Prostate gland (tissue), 2 donors: ENCODE measurements around the gene ELMO1. TPM values are rescaled to one million over a fixed set of nuclear protein-coding genes. Genes with fewer than 3 reads are reported as not detected.

ENCODE experiments used
- DNase-seq: peaks from one replicate; pipeline ENCODE4 v3.0.0-alpha.2; 2019; ENCODE audit warnings: low spot score
- H3K27ac ChIP-seq, 2 donors: fragments of 200-600 bp; sonication (generic); 2 replicates each; pipeline ENCODE4 v1.5.1; 2017 to 2019
- H3K27me3 ChIP-seq: fragments of 200-600 bp; sonication (generic); replicated peaks from 2 replicates; pipeline ENCODE4 v1.5.1; 2019; ENCODE audit not compliant: insufficient read depth
- H3K36me3 ChIP-seq, 2 donors: fragments of 200-600 bp; sonication (generic); 1 replicate in 1 of 2; 2 replicates in 1 of 2; pipeline versions ENCODE4 v1.5.1 to v1.8.1; 2017 to 2019
- H3K4me1 ChIP-seq: fragments of 200-600 bp; sonication (generic); replicated peaks from 2 replicates; pipeline ENCODE4 v1.5.1; 2019
- H3K4me3 ChIP-seq, 2 donors: fragments of 200-600 bp; sonication (generic); 2 replicates each; pipeline ENCODE4 v1.5.1; 2017 to 2019
- H3K9me3 ChIP-seq: fragments of 200-600 bp; sonication (generic); 2 replicates; pipeline ENCODE4 v1.5.1; 2017
- CTCF ChIP-seq, 4 experiments: fragments of 200-600 bp in 2 of 4; fragments of 450-650 bp in 2 of 4; sonication (generic) in 2 of 4; IDR thresholded peaks; 1 replicate in 3 of 4; 2 replicates in 1 of 4; pipeline ENCODE4 v1.5.1; 2016 to 2019; ENCODE audit warnings: antibody characterized with exemption in 4 of 4, mild to moderate bottlenecking in 2 of 4, moderate library complexity in 2 of 4
- POLR2A ChIP-seq: fragments of 450-650 bp; IDR thresholded peaks from one replicate; pipeline ENCODE4 v1.6.1; 2016; ENCODE audit warnings: antibody characterized with exemption, mild to moderate bottlenecking
- POLR2AphosphoS5 ChIP-seq: sonication (generic); formaldehyde crosslinking; IDR thresholded peaks from one replicate; pipeline ENCODE4 v1.6.1; 2017; ENCODE audit warnings: antibody characterized with exemption
- WGBS: methylation state at CpG from one replicate; pipeline ENCODE4 v1.1.5; 2018; 5-methylcytosine and 5-hydroxymethylcytosine counted together
- intact Hi-C: fragments of 100-400 bp; cut with DNase I; formaldehyde crosslinking; loops from one replicate; pipeline ENCODE4 v1.14.2; 2022
- total RNA-seq, 2 donors: library from RNA; depleted of rRNA; stranded (reverse); fragments of >200 nt; gene quantifications; one replicate each; pipeline ENCODE4 v1.1.0, GENCODE V29; 2016

ELMO1 gene
- total RNA-seq, 2 donors from 2014 or later, result 6.7 to 19.3 TPM

- H3K27ac ChIP-seq, result no peak overlapping the region
- H3K36me3 ChIP-seq, result no peaks in the 10 kb centered on the region
- no peak overlapping the region for H3K4me3 ChIP-seq
- WGBS, result 89% methylated on average over 2 of the region's 2 CpGs
- DNase-seq, result no peak
- no peaks in the 10 kb centered on the region for H3K4me1 ChIP-seq
- H3K27me3 ChIP-seq, result no peaks in the 10 kb centered on the region
- H3K9me3 ChIP-seq, result no peaks in the 10 kb centered on the region
- intact Hi-C loops, result no loop called here
- no peak for TF ChIP-seq POLR2A
- TF ChIP-seq CTCF (IDR thresholded peaks at IDR 0.05), result no peak
- no peak for TF ChIP-seq POLR2AphosphoS5
Observed at GRCh38 chr7:37329940-37330339, 118.7 kb downstream of the ELMO1 start.

GRCh38 chr7:37327288-37327687, 121.4 kb downstream of the ELMO1 start:
- 94% methylated on average over 1 of the region's 1 CpG for WGBS
- intact Hi-C loops, result no loop called here

GRCh38 chr7:37323966-37324365, 124.7 kb downstream of the ELMO1 start:
- DNase-seq, result no peak
- Histone ChIP-seq H3K4me1 (no peaks in the 10 kb centered on the region), H3K9me3 (no peaks in the 10 kb centered on the region), H3K36me3 (no peaks in the 10 kb centered on the region), H3K27ac (no peak overlapping the region), H3K4me3 (no peak overlapping the region), H3K27me3 (no peaks in the 10 kb centered on the region)
- WGBS, result 71% methylated on average over 4 of the region's 4 CpGs
- intact Hi-C loops, result no loop called here
- no peak for TF ChIP-seq CTCF (IDR thresholded peaks at IDR 0.05)
- TF ChIP-seq POLR2AphosphoS5, result no peak
- TF ChIP-seq POLR2A, result no peak

More at GRCh38 chr7:37327288-37327687, 121.4 kb downstream of the ELMO1 start:
- Histone ChIP-seq H3K36me3 (no peaks in the 10 kb centered on the region), H3K9me3 (no peaks in the 10 kb centered on the region), H3K4me1 (no peaks in the 10 kb centered on the region), H3K4me3 (no peak overlapping the region), H3K27me3 (no peaks in the 10 kb centered on the region), H3K27ac (no peak overlapping the region)
- DNase-seq, result no peak
- no peak for TF ChIP-seq POLR2AphosphoS5
- TF ChIP-seq POLR2A, result no peak
- no peak for TF ChIP-seq CTCF (IDR thresholded peaks at IDR 0.05)

- TF ChIP-seq POLR2A, result no peak
- no peak for TF ChIP-seq CTCF (IDR thresholded peaks at IDR 0.05)
- TF ChIP-seq POLR2AphosphoS5, result no peak
- H3K27ac ChIP-seq, result no peak overlapping the region
- 83% methylated on average over 4 of the region's 4 CpGs for WGBS
- DNase-seq, result no peak
- H3K27me3 ChIP-seq, result no peaks in the 10 kb centered on the region
- H3K36me3 ChIP-seq, result no peaks in the 10 kb centered on the region
- intact Hi-C loops, result no loop called here
- no peak overlapping the region for H3K4me3 ChIP-seq
- no peaks in the 10 kb centered on the region for H3K4me1 ChIP-seq
- no peaks in the 10 kb centered on the region for H3K9me3 ChIP-seq
Observed at GRCh38 chr7:37322831-37323230, 125.8 kb downstream of the ELMO1 start.

GRCh38 chr7:37320848-37321468, 127.7 kb downstream of the ELMO1 start:
- Histone ChIP-seq H3K27ac (no peak overlapping the region), H3K4me1 (no peaks in the 10 kb centered on the region), H3K9me3 (no peaks in the 10 kb centered on the region), H3K36me3 (no peaks in the 10 kb centered on the region), H3K4me3 (no peak overlapping the region), H3K27me3 (no peaks in the 10 kb centered on the region)
- WGBS, result 94% methylated on average over 10 of the region's 10 CpGs
- DNase-seq, result no peak
- intact Hi-C loops, result no loop called here
- TF ChIP-seq POLR2AphosphoS5, result no peak
- no peak for TF ChIP-seq POLR2A
- TF ChIP-seq CTCF (IDR thresholded peaks at IDR 0.05), result no peak
